SK-N-SH (cell line): ENCODE data around the gene TMEM165.

Experiments
- EP300 ChIP-seq, 2 experiments: IDR thresholded peaks; 2 replicates each; pipeline versions ENCODE4 v1.4.0 to v1.6.1; 2012; ENCODE audit warnings: borderline replicate concordance in 1 of 2, low read depth in 1 of 2, low read length in 1 of 2
- FOSL2 ChIP-seq: IDR thresholded peaks from 2 replicates; pipeline ENCODE4 v1.4.0; 2012; ENCODE audit warnings: low read depth, mild to moderate bottlenecking, moderate library complexity, borderline replicate concordance
- GATA2 ChIP-seq: sonication (generic); formaldehyde crosslinking; IDR thresholded peaks from 2 replicates; pipeline ENCODE4 v1.5.0; 2020; ENCODE audit warnings: mild to moderate bottlenecking, missing genetic modification reagents
- MAX ChIP-seq: IDR thresholded peaks from 2 replicates; pipeline ENCODE4 v1.4.0; 2012; ENCODE audit warnings: low read depth
- NRF1 ChIP-seq: IDR thresholded peaks from 2 replicates; pipeline ENCODE4 v1.6.1; 2012; ENCODE audit warnings: low read depth, mild to moderate bottlenecking, low read length
- POLR2AphosphoS5 ChIP-seq: IDR thresholded peaks from 2 replicates; pipeline ENCODE4 v1.6.1; 2012; ENCODE audit warnings: low read depth, low read length
- RAD21 ChIP-seq: IDR thresholded peaks from 2 replicates; pipeline ENCODE4 v1.6.1; 2012; ENCODE audit warnings: mild to moderate bottlenecking, low read length
- RFX5 ChIP-seq: IDR thresholded peaks from 2 replicates; pipeline ENCODE4 v1.6.1; 2012; ENCODE audit warnings: mild to moderate bottlenecking, improper control_type of control experiment, low read length
- SIN3A ChIP-seq: IDR thresholded peaks from 2 replicates; pipeline ENCODE4 v1.6.1; 2012; ENCODE audit warnings: low read depth, mild to moderate bottlenecking, low read length, moderate library complexity, borderline replicate concordance
- TF ChIP-seq, protein P1 (sequence below): fragments of 200-600 bp; sonication (generic); IDR thresholded peaks from 2 replicates; pipeline ENCODE4 v1.6.1; 2017; ENCODE audit warnings: antibody characterized with exemption, mild to moderate bottlenecking, moderate library complexity
- TF ChIP-seq, protein P2 (sequence below): fragments of 150-350 bp; IDR thresholded peaks from 2 replicates; pipeline ENCODE4 v1.6.1; 2017; ENCODE audit warnings: antibody characterized with exemption, low read length, low read depth, borderline replicate concordance
- TF ChIP-seq, protein P3 (sequence below): IDR thresholded peaks from 2 replicates; pipeline ENCODE4 v1.6.1; 2012; ENCODE audit warnings: mild to moderate bottlenecking, low read depth, low read length, moderate library complexity
- TF ChIP-seq, protein P4 (sequence below): IDR thresholded peaks from 2 replicates; pipeline ENCODE4 v1.4.0; 2012; ENCODE audit warnings: low read depth, borderline replicate concordance

GRCh38 chr4:55445921-55446577, 50.3 kb downstream of the TMEM165 start:
- TF ChIP-seq, protein P1, sequence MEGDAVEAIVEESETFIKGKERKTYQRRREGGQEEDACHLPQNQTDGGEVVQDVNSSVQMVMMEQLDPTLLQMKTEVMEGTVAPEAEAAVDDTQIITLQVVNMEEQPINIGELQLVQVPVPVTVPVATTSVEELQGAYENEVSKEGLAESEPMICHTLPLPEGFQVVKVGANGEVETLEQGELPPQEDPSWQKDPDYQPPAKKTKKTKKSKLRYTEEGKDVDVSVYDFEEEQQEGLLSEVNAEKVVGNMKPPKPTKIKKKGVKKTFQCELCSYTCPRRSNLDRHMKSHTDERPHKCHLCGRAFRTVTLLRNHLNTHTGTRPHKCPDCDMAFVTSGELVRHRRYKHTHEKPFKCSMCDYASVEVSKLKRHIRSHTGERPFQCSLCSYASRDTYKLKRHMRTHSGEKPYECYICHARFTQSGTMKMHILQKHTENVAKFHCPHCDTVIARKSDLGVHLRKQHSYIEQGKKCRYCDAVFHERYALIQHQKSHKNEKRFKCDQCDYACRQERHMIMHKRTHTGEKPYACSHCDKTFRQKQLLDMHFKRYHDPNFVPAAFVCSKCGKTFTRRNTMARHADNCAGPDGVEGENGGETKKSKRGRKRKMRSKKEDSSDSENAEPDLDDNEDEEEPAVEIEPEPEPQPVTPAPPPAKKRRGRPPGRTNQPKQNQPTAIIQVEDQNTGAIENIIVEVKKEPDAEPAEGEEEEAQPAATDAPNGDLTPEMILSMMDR = no peak
- TF ChIP-seq NRF1 = no peak
- no peak for TF ChIP-seq GATA2 (CRISPR knock-in tag)
- TF ChIP-seq SIN3A = no peak
- TF ChIP-seq, protein P2, sequence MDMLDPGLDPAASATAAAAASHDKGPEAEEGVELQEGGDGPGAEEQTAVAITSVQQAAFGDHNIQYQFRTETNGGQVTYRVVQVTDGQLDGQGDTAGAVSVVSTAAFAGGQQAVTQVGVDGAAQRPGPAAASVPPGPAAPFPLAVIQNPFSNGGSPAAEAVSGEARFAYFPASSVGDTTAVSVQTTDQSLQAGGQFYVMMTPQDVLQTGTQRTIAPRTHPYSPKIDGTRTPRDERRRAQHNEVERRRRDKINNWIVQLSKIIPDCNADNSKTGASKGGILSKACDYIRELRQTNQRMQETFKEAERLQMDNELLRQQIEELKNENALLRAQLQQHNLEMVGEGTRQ = no peak
- TF ChIP-seq, protein P3, sequence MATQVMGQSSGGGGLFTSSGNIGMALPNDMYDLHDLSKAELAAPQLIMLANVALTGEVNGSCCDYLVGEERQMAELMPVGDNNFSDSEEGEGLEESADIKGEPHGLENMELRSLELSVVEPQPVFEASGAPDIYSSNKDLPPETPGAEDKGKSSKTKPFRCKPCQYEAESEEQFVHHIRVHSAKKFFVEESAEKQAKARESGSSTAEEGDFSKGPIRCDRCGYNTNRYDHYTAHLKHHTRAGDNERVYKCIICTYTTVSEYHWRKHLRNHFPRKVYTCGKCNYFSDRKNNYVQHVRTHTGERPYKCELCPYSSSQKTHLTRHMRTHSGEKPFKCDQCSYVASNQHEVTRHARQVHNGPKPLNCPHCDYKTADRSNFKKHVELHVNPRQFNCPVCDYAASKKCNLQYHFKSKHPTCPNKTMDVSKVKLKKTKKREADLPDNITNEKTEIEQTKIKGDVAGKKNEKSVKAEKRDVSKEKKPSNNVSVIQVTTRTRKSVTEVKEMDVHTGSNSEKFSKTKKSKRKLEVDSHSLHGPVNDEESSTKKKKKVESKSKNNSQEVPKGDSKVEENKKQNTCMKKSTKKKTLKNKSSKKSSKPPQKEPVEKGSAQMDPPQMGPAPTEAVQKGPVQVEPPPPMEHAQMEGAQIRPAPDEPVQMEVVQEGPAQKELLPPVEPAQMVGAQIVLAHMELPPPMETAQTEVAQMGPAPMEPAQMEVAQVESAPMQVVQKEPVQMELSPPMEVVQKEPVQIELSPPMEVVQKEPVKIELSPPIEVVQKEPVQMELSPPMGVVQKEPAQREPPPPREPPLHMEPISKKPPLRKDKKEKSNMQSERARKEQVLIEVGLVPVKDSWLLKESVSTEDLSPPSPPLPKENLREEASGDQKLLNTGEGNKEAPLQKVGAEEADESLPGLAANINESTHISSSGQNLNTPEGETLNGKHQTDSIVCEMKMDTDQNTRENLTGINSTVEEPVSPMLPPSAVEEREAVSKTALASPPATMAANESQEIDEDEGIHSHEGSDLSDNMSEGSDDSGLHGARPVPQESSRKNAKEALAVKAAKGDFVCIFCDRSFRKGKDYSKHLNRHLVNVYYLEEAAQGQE = no peak
- TF ChIP-seq RFX5 = no peak
- TF ChIP-seq, protein P4, sequence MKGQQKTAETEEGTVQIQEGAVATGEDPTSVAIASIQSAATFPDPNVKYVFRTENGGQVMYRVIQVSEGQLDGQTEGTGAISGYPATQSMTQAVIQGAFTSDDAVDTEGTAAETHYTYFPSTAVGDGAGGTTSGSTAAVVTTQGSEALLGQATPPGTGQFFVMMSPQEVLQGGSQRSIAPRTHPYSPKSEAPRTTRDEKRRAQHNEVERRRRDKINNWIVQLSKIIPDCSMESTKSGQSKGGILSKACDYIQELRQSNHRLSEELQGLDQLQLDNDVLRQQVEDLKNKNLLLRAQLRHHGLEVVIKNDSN = no peak
- peak; percentile 47; the same call in 1 of the 2 replicates for TF ChIP-seq FOSL2
- TF ChIP-seq EP300 (IDR thresholded peaks at IDR 0.05; ENCODE audit: borderline replicate concordance in 1 of 2, low read depth in 1 of 2, low read length in 1 of 2) = peak in 1 of 2 experiments; percentile 51; a peak in 1 of 4 replicates
- no peak for TF ChIP-seq POLR2AphosphoS5
- TF ChIP-seq MAX = 0 out of 2 replicates have a peak, but pooled peaks have one; percentile 39
- TF ChIP-seq RAD21 = no peak
